ENCODE measurements around the gene NARF. TPM values are rescaled to one million over a fixed set of nuclear protein-coding genes. Genes with fewer than 3 reads are reported as not detected.

Gene NARF
- total RNA-seq, 1 experiment from 2014 or later: 20.6 TPM

DNA sequence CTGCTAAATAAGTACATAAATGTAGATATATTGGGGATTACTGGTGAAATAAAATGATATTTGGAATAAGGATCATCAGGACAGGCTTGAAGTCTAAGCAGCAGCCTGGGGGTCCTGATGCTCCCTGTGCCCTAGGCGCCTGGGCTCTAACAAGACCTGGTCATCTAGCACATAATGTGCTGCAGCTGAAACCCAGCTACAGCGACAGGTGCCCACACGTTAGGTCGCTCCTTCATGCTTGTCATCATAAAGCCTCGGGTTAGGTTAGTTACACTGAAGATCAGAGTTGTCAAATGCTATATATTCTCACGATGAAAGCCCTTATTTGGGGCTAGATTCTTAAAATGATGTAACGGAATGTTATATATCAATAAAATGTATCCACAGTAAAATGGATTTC, 11.5 kb downstream of the NARF start:
- H3K27ac Mint-ChIP-seq (ENCODE audit: low read depth, unreplicated experiment): no peak overlapping the region
- no TSS peak for BruUV-seq (replicated peaks)
- H3K4me1 Mint-ChIP-seq (ENCODE audit: insufficient read depth, unreplicated experiment): no peaks in the 10 kb centered on the region
- DNase-seq (ENCODE audit: unreplicated experiment): no peak
- no peak for TF ChIP-seq CTCF (IDR thresholded peaks at IDR 0.05; ENCODE audit: unreplicated experiment)
- intact Hi-C loops (cut with micrococcal nuclease): no loop called here
- ChIA-PET CTCF (no interaction called here), POLR2A (interaction anchor here (0.6 to 1.3 kb wide), 3 partner anchors 10 to 406 kb away, joined by 3 to 4 read pairs (median 3); no protein-coding TSS in a partner anchor)
- no peaks in the 10 kb centered on the region for H3K27me3 Mint-ChIP-seq (ENCODE audit: insufficient read depth, unreplicated experiment)
- H3K9me3 Mint-ChIP-seq (ENCODE audit: unreplicated experiment): no peaks in the 10 kb centered on the region
- peaks cover 61% of the 10 kb centered on the region for H3K36me3 Mint-ChIP-seq (ENCODE audit: insufficient read depth, unreplicated experiment)
- no peak overlapping the region for H3K4me3 Mint-ChIP-seq (ENCODE audit: unreplicated experiment)

DNA sequence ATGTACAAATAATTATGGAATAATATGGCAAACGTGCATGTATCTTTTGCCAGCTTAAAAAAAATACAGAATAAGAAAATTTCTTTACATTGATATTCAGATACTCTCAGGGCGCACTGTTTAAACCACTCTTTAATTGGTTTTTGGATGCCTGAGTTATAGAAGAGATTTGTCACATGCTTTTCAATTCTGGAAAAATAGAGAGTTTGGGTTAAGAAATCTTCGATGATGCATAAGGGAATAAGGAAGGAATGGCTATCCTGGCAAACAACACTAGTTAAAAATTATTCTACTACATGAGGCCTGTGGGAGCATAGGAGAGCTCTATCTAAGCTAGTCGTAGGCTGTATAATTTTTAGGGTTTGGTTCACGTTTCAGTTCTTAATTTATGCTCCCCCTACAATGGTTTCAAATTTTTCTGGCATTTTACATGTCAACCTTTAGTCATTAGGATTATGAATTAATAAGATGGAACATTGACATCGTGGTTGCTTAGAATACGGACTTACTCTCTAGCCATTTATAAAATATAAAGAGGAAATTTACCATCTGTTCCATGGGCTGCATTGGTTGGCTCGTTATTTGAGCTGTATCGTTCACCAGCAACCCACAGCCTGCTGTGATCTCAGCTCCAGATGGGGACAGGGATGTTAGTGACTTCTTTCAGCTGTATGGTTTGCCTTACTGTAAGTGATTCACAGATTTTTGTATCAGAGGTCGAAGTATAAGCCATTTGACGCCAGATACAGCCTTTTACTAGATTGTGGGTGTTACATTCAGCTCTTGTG, 15.9 kb downstream of the NARF start:
- POLR2A ChIA-PET: interaction anchor here (0.9 kb wide), 2 partner anchors 21 to 44 kb away, joined by 3 to 4 read pairs; no protein-coding TSS in a partner anchor
- CTCF ChIA-PET: interaction anchor here (0.6 kb wide), 1 partner anchor 42 kb away, joined by 3 read pairs; no protein-coding TSS in a partner anchor
- no peak for DNase-seq (ENCODE audit: unreplicated experiment)
- BruUV-seq (replicated peaks): no TSS peak
- Mint-ChIP-seq H3K27ac (ENCODE audit: low read depth, unreplicated experiment) (no peak overlapping the region), H3K4me1 (ENCODE audit: insufficient read depth, unreplicated experiment) (no peaks in the 10 kb centered on the region), H3K9me3 (ENCODE audit: unreplicated experiment) (no peaks in the 10 kb centered on the region), H3K4me3 (ENCODE audit: unreplicated experiment) (no peak overlapping the region), H3K36me3 (ENCODE audit: insufficient read depth, unreplicated experiment) (peaks cover 62% of the 10 kb centered on the region), H3K27me3 (ENCODE audit: insufficient read depth, unreplicated experiment) (no peaks in the 10 kb centered on the region)
- no peak for TF ChIP-seq CTCF (IDR thresholded peaks at IDR 0.05; ENCODE audit: unreplicated experiment)
- intact Hi-C loops (cut with micrococcal nuclease): no loop called here

DNA sequence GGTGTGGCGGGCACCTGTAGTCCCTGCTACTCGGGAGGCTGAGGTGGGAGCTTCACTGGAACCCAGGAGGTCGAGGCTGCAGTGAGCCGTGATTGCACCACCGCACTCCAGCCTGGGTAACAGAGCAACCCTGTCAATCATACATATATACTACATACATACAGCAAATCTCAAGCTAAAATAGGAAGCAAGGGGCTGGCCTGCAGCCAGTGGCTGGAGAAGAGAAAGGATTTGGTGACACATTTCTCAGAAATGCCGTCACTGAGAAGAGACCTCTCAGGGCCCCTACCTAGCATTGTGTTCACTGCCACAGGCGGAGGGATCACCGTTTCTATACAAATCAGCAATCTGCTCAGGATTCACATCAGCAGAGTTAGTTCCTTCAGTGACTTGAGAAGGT, 16.9 kb downstream of the NARF start:
- Mint-ChIP-seq H3K4me1 (ENCODE audit: insufficient read depth, unreplicated experiment) (no peaks in the 10 kb centered on the region), H3K27me3 (ENCODE audit: insufficient read depth, unreplicated experiment) (no peaks in the 10 kb centered on the region), H3K27ac (ENCODE audit: low read depth, unreplicated experiment) (no peak overlapping the region), H3K4me3 (ENCODE audit: unreplicated experiment) (no peak overlapping the region), H3K36me3 (ENCODE audit: insufficient read depth, unreplicated experiment) (peaks cover 54% of the 10 kb centered on the region), H3K9me3 (ENCODE audit: unreplicated experiment) (no peaks in the 10 kb centered on the region)
- no TSS peak for BruUV-seq (replicated peaks)
- intact Hi-C loops (cut with micrococcal nuclease): no loop called here
- ChIA-PET POLR2A (interaction anchor here (0.9 kb wide), 1 partner anchor 16 kb away, joined by 3 read pairs; no protein-coding TSS in a partner anchor), CTCF (no interaction called here)
- DNase-seq (ENCODE audit: unreplicated experiment): no peak
- TF ChIP-seq CTCF (IDR thresholded peaks at IDR 0.05; ENCODE audit: unreplicated experiment): no peak

- Mint-ChIP-seq H3K36me3 (ENCODE audit: insufficient read depth, unreplicated experiment) (peaks cover 55% of the 10 kb centered on the region), H3K4me3 (ENCODE audit: unreplicated experiment) (no peak overlapping the region), H3K27me3 (ENCODE audit: insufficient read depth, unreplicated experiment) (no peaks in the 10 kb centered on the region), H3K4me1 (ENCODE audit: insufficient read depth, unreplicated experiment) (no peaks in the 10 kb centered on the region), H3K27ac (ENCODE audit: low read depth, unreplicated experiment) (no peak overlapping the region), H3K9me3 (ENCODE audit: unreplicated experiment) (no peaks in the 10 kb centered on the region)
- BruUV-seq (replicated peaks): no TSS peak
- POLR2A ChIA-PET: interaction anchor here (0.6 to 1.4 kb wide), 2 partner anchors 18 to 309 kb away, joined by 3 to 5 read pairs; no protein-coding TSS in a partner anchor
- CTCF ChIA-PET: interaction anchor here (0.7 kb wide), 1 partner anchor 16 kb away, joined by 3 read pairs; no protein-coding TSS in a partner anchor
- DNase-seq (ENCODE audit: unreplicated experiment): no peak
- intact Hi-C loops (cut with micrococcal nuclease): no loop called here
- TF ChIP-seq CTCF (IDR thresholded peaks at IDR 0.05; ENCODE audit: unreplicated experiment): no peak
These were observed 19.4 kb downstream of the NARF start for GRCh38 chr17:82477934-82478333.

All from MCF 10A (cell line).